ENCODE results near the gene SMIM24. TPM values are rescaled to one million over a fixed set of nuclear protein-coding genes. Genes with fewer than 3 reads are reported as not detected.
"Not testable (repeated sequence)": the region's sequence is repeated elsewhere in the genome, so short reads cannot be mapped to it uniquely, and the experiment has no call there.

The SMIM24 gene
- total and polyA plus RNA-seq, 7 donors = 0.10 to 0.53 (median 0.49) TPM; not detected in 4

- H3K27me3 ChIP-seq (ENCODE audit: insufficient read depth in 3 of 3, low read length in 2 of 3) = no peaks in the 10 kb centered on the region
- peak overlapping the region; percentile 62 for H3K4me3 ChIP-seq
- no peak for TF ChIP-seq CTCF (IDR thresholded peaks at IDR 0.05)
- H3K4me1 ChIP-seq = peaks cover 34% of the 10 kb centered on the region
- 9 to 16% (median 11%) methylated on average over 54 to 67 of the region's 67 CpGs for WGBS, 3 donors
- peak; percentile 89 to 97 (median 90) for ATAC-seq
- DNase-seq = peak; percentile 97 to 99
- intact Hi-C loops (cut with DNase I) = loop anchor here (5.0 kb wide), 2 partner anchors 33 to 88 kb away; no protein-coding TSS in a partner anchor
- no peaks in the 10 kb centered on the region for H3K9me3 ChIP-seq
- peaks cover 5 to 77% of the 10 kb centered on the region in 2 donors for H3K36me3 ChIP-seq (ENCODE audit: insufficient read depth in 1 of 2, low read depth in 1 of 2)
- peak overlapping the region; percentile 90 for H3K27ac ChIP-seq
These were observed 45.4 kb downstream of the SMIM24 start for GRCh38 chr19:3434630-3435553.

GRCh38 chr19:3433805-3434540 lies 46.4 kb downstream of the SMIM24 start:
- Histone ChIP-seq H3K4me3 (peak overlapping the region; percentile 62), H3K27me3 (ENCODE audit: insufficient read depth in 3 of 3, low read length in 2 of 3) (no peaks in the 10 kb centered on the region), H3K4me1 (peaks cover 40% of the 10 kb centered on the region), H3K9me3 (no peaks in the 10 kb centered on the region), H3K27ac (peak overlapping the region; percentile 90), H3K36me3 (ENCODE audit: insufficient read depth in 1 of 2, low read depth in 1 of 2) (peaks cover 5 to 71% of the 10 kb centered on the region in 2 donors)
- peak in 1 of 2 donors; percentile 50 for DNase-seq
- intact Hi-C loops (cut with DNase I) = loop anchor here (5.0 kb wide), 1 partner anchor 87 kb away; no protein-coding TSS in a partner anchor
- WGBS, 3 donors = 87 to 93% (median 89%) methylated on average over 11 of the region's 11 CpGs
- no peak for ATAC-seq
- no peak for TF ChIP-seq CTCF (IDR thresholded peaks at IDR 0.05)

GRCh38 chr19:3433313-3433712 lies 47.0 kb downstream of the SMIM24 start:
- Histone ChIP-seq H3K27ac (peak overlapping the region; percentile 90), H3K4me3 (no peak overlapping the region), H3K36me3 (ENCODE audit: insufficient read depth in 1 of 2, low read depth in 1 of 2) (peaks cover 5 to 64% of the 10 kb centered on the region in 2 donors), H3K4me1 (peaks cover 44% of the 10 kb centered on the region), H3K9me3 (no peaks in the 10 kb centered on the region), H3K27me3 (ENCODE audit: insufficient read depth in 3 of 3, low read length in 2 of 3) (no peaks in the 10 kb centered on the region)
- peak in 1 of 2 donors; percentile 57 for DNase-seq
- no peak for TF ChIP-seq CTCF (IDR thresholded peaks at IDR 0.05)
- 69 to 78% (median 76%) methylated on average over 7 to 12 of the region's 12 CpGs for WGBS, 3 donors
- ATAC-seq = no peak
- intact Hi-C loops (cut with DNase I) = loop anchor here (5.0 kb wide), 1 partner anchor 86 kb away; no protein-coding TSS in a partner anchor

- TF ChIP-seq CTCF (IDR thresholded peaks at IDR 0.05) = no peak
- DNase-seq (peak in 1 of 2 donors; percentile 52), ATAC-seq (no peak)
- intact Hi-C loops (cut with DNase I) = loop anchor here (5.0 kb wide), 1 partner anchor 85 kb away; no protein-coding TSS in a partner anchor
- WGBS, 3 donors = 72 to 88% (median 83%) methylated on average over 18 of the region's 18 CpGs
- peaks cover 55% of the 10 kb centered on the region for H3K4me1 ChIP-seq
- no peak overlapping the region for H3K4me3 ChIP-seq
- H3K9me3 ChIP-seq = no peaks in the 10 kb centered on the region
- peaks cover 5 to 56% of the 10 kb centered on the region in 2 donors for H3K36me3 ChIP-seq (ENCODE audit: insufficient read depth in 1 of 2, low read depth in 1 of 2)
- H3K27ac ChIP-seq = peak overlapping the region; percentile 90
- H3K27me3 ChIP-seq (ENCODE audit: insufficient read depth in 3 of 3, low read length in 2 of 3) = no peaks in the 10 kb centered on the region
These were observed 48.4 kb downstream of the SMIM24 start for GRCh38 chr19:3431760-3432397.

GRCh38 chr19:3430366-3430680 lies 50.0 kb downstream of the SMIM24 start:
- Histone ChIP-seq H3K4me1 (peaks cover 51% of the 10 kb centered on the region), H3K27ac (peak overlapping the region; percentile 90), H3K36me3 (ENCODE audit: insufficient read depth in 1 of 2, low read depth in 1 of 2) (peaks cover 5 to 54% of the 10 kb centered on the region in 2 donors)
- H3K4me3 ChIP-seq; H3K27me3 ChIP-seq (ENCODE audit: insufficient read depth in 3 of 3, low read length in 2 of 3); ATAC-seq; H3K9me3 ChIP-seq: not testable (repeated sequence)
- DNase-seq = peak; percentile 60 to 65
- intact Hi-C loops (cut with DNase I) = loop anchor here (5.0 kb wide), 1 partner anchor 83 kb away; no protein-coding TSS in a partner anchor
- WGBS, 3 donors = 35 to 45% (median 39%) methylated on average over 5 of the region's 5 CpGs
